Neural progenitor cell (in vitro differentiated cells): ENCODE measurements around the gene RACGAP1. TPM values are rescaled to one million over a fixed set of nuclear protein-coding genes. Genes with fewer than 3 reads are reported as not detected.

Experiments
- DNase-seq: peaks from one replicate; pipeline ENCODE4 v3.0.0-alpha.2; 2016; ENCODE audit warnings: low spot score
- H2AFZ ChIP-seq: fragments of 200-600 bp; sonication (generic); replicated peaks from 2 replicates; pipeline ENCODE4 v1.6.1; 2016; ENCODE audit warnings: antibody characterized with exemption
- H3F3A ChIP-seq: fragments of 200-600 bp; sonication (generic); 2 replicates; pipeline ENCODE4 v1.6.1; 2016; ENCODE audit warnings: antibody characterized with exemption, low read depth
- H3K27ac ChIP-seq: fragments of 200-600 bp; sonication (generic); 2 replicates; pipeline ENCODE4 v1.5.1; 2016; ENCODE audit warnings: mild to moderate bottlenecking
- H3K27me3 ChIP-seq: fragments of 200-600 bp; sonication (generic); 2 replicates; pipeline ENCODE4 v1.6.1; 2016; ENCODE audit warnings: mild to moderate bottlenecking, moderate library complexity
- H3K36me3 ChIP-seq: fragments of 200-600 bp; sonication (generic); 2 replicates; pipeline ENCODE4 v1.5.1; 2016
- H3K4me1 ChIP-seq: fragments of 200-600 bp; sonication (generic); 2 replicates; pipeline ENCODE4 v1.6.1; 2016; ENCODE audit warnings: mixed run types
- H3K4me2 ChIP-seq: fragments of 200-600 bp; sonication (generic); 2 replicates; pipeline ENCODE4 v1.6.1; 2016
- H3K4me3 ChIP-seq: fragments of 200-600 bp; sonication (generic); 2 replicates; pipeline ENCODE4 v1.5.1; 2016
- H3K79me2 ChIP-seq: fragments of 200-600 bp; sonication (generic); 2 replicates; pipeline ENCODE4 v1.6.1; 2016; ENCODE audit warnings: low read depth
- H3K9ac ChIP-seq: fragments of 200-600 bp; sonication (generic); 2 replicates; pipeline ENCODE4 v1.6.1; 2016
- H3K9me3 ChIP-seq: fragments of 200-600 bp; sonication (generic); 2 replicates; pipeline ENCODE4 v1.5.1; 2016; ENCODE audit warnings: low read depth
- H4K20me1 ChIP-seq: fragments of 200-600 bp; sonication (generic); 2 replicates; pipeline ENCODE4 v1.6.1; 2016; ENCODE audit warnings: low read depth
- H3K27ac Mint-ChIP-seq: 3 replicates; pipeline ENCODE4 v1.8.0; 2021; ENCODE audit warnings: mixed read lengths
- H3K27me3 Mint-ChIP-seq: 2 replicates; pipeline ENCODE4 v1.8.0; 2022; ENCODE audit warnings: low read depth, mild to moderate bottlenecking, inconsistent platforms, moderate library complexity, mixed read lengths; ENCODE audit not compliant: insufficient read depth
- H3K36me3 Mint-ChIP-seq: 3 replicates; pipeline ENCODE4 v1.8.0; 2021; ENCODE audit warnings: mixed read lengths
- H3K4me1 Mint-ChIP-seq: 3 replicates; pipeline ENCODE4 v1.8.0; 2021; ENCODE audit warnings: mixed read lengths
- H3K4me3 Mint-ChIP-seq: 3 replicates; pipeline ENCODE4 v1.8.0; 2021; ENCODE audit warnings: mild to moderate bottlenecking, moderate library complexity, mixed read lengths
- H3K9me3 Mint-ChIP-seq: 3 replicates; pipeline ENCODE4 v1.8.0; 2020; ENCODE audit warnings: mixed read lengths
- EZH2 ChIP-seq: fragments of 200-600 bp; sonication (generic); IDR thresholded peaks from 2 replicates; pipeline ENCODE4 v1.6.1; 2017; ENCODE audit warnings: antibody characterized with exemption, mild to moderate bottlenecking, moderate library complexity
- EZH2phosphoT487 ChIP-seq: fragments of 200-600 bp; sonication (generic); IDR thresholded peaks from 2 replicates; pipeline ENCODE4 v1.6.1; 2017; ENCODE audit warnings: antibody characterized with exemption
- total RNA-seq: library from RNA; depleted of rRNA; stranded (reverse); fragments of >200 nt; gene quantifications from 2 replicates; pipeline ENCODE4 v1.2.3, GENCODE V29; 2015; ENCODE audit warnings: low replicate concordance
- TF ChIP-seq, protein P1 (sequence below): fragments of 200-600 bp; sonication (generic); IDR thresholded peaks from 2 replicates; pipeline ENCODE4 v1.5.1; 2017; ENCODE audit warnings: antibody characterized with exemption, mild to moderate bottlenecking

The RACGAP1 gene
- total RNA-seq, 1 donor from 2014 or later = 149 TPM

DNA sequence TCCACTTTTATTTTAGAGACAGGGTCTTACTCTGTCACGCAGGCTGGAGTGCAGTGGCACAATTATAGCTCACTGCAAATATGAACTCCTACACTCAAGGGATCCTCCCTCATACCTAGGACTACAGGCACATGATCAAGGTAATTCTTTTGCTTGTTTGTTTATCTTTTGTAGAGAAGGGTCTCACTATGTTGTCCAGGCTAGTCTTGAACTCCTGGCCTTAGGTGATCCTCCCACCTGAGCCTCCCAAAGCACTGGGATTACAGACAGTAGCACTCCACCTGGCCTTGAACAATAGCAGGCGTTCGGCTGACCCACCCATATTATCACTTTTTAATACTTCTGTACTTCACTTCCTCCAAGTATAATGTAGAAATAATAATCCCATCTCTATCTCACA is 1.4 kb upstream of the RACGAP1 start:
- Histone ChIP-seq H3K4me1 (peaks cover 7% of the 10 kb centered on the region), H3K27ac (no peak overlapping the region), H3K9me3 (no peaks in the 10 kb centered on the region), H3K27me3 (peaks cover 3% of the 10 kb centered on the region), H3K4me2 (no peak overlapping the region), H3K36me3 (no peaks in the 10 kb centered on the region), H4K20me1 (peaks cover 22% of the 10 kb centered on the region), H2AFZ (no peak overlapping the region), H3F3A (peaks cover 14% of the 10 kb centered on the region), H3K4me3 (no peak overlapping the region), H3K9ac (no peak overlapping the region), H3K79me2 (peaks cover 36% of the 10 kb centered on the region)
- H3K27me3 Mint-ChIP-seq = peaks cover 2% of the 10 kb centered on the region
- peaks cover 25% of the 10 kb centered on the region for H3K4me1 Mint-ChIP-seq
- peaks cover 8% of the 10 kb centered on the region for H3K36me3 Mint-ChIP-seq
- H3K4me3 Mint-ChIP-seq = no peak overlapping the region
- H3K9me3 Mint-ChIP-seq = no peaks in the 10 kb centered on the region
- no peak overlapping the region for H3K27ac Mint-ChIP-seq
- DNase-seq = no peak
- TF ChIP-seq EZH2 = no peak
- TF ChIP-seq, protein P1, sequence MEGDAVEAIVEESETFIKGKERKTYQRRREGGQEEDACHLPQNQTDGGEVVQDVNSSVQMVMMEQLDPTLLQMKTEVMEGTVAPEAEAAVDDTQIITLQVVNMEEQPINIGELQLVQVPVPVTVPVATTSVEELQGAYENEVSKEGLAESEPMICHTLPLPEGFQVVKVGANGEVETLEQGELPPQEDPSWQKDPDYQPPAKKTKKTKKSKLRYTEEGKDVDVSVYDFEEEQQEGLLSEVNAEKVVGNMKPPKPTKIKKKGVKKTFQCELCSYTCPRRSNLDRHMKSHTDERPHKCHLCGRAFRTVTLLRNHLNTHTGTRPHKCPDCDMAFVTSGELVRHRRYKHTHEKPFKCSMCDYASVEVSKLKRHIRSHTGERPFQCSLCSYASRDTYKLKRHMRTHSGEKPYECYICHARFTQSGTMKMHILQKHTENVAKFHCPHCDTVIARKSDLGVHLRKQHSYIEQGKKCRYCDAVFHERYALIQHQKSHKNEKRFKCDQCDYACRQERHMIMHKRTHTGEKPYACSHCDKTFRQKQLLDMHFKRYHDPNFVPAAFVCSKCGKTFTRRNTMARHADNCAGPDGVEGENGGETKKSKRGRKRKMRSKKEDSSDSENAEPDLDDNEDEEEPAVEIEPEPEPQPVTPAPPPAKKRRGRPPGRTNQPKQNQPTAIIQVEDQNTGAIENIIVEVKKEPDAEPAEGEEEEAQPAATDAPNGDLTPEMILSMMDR = no peak
- no peak for TF ChIP-seq EZH2phosphoT487

DNA sequence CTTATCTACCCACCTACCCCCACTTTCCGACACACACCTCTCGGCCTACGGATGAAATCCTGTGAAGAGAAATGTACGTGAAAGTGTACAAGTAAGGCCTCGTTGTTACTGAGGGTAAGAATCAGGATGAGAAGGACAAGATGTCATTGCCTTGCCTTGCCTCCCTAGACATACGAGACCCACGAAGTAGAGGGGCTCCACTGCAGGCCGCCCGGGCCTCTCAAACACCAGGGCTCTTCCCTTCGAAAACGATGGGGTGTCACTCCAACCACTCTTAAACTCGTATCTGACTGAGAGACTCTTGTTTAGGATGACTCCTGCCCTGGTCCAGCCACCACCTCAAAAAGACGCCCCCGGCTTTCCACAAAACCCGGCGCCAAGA is 498 bp downstream of the RACGAP1 start:
- TF ChIP-seq, protein P1 = no peak
- TF ChIP-seq EZH2phosphoT487 (no peak), EZH2 (no peak)
- peak overlapping the region; percentile 65 for H2AFZ ChIP-seq
- no peaks in the 10 kb centered on the region for H3K9me3 Mint-ChIP-seq

DNA sequence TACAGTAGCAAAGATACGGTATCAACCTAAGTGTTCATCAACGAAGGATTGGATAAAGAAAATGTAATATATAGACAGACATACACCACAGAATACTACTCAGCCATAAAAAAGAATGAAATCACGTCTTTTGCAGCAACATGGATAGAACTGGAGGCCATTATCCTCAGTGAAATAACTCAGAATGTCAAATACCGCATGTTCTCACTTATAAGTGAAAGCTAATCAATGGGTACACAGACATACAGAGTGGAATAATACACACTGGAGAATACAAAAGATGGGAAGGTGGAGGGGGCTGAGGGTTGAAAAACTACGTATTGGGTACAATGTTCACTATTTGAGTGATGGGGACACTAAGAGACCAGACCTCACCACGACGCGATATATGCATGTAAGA is 1.1 kb downstream of the RACGAP1 start:
- H3K4me2 ChIP-seq = peak overlapping the region; percentile 87
- H3K27ac ChIP-seq = no peak overlapping the region
- no peak for DNase-seq
- no peaks in the 10 kb centered on the region for H3K27me3 ChIP-seq
- Mint-ChIP-seq H3K4me1 (peaks cover 33% of the 10 kb centered on the region), H3K27ac (peak overlapping the region; percentile 99), H3K36me3 (peaks cover 11% of the 10 kb centered on the region), H3K9me3 (no peaks in the 10 kb centered on the region), H3K4me3 (peak overlapping the region; percentile 99), H3K27me3 (no peaks in the 10 kb centered on the region)
- H3K79me2 ChIP-seq = peaks cover 61% of the 10 kb centered on the region
- peaks cover 44% of the 10 kb centered on the region for H4K20me1 ChIP-seq
- peak overlapping the region; percentile 97 for H3K4me3 ChIP-seq
- no peaks in the 10 kb centered on the region for H3K36me3 ChIP-seq
- H3K4me1 ChIP-seq = peaks cover 7% of the 10 kb centered on the region
- no peaks in the 10 kb centered on the region for H3K9me3 ChIP-seq
- no peak overlapping the region for H2AFZ ChIP-seq
- peak overlapping the region; percentile 57 for H3K9ac ChIP-seq
- TF ChIP-seq, protein P1 = no peak
- no peak for TF ChIP-seq EZH2
- no peak for TF ChIP-seq EZH2phosphoT487
- H3F3A ChIP-seq = peaks cover 14% of the 10 kb centered on the region

More for the DNA sequence above, 498 bp downstream of the RACGAP1 start:
- Histone ChIP-seq H3K9me3 (no peaks in the 10 kb centered on the region), H3K79me2 (peaks cover 55% of the 10 kb centered on the region), H3K9ac (peak overlapping the region; percentile 57), H3K4me3 (peak overlapping the region; percentile 97), H3F3A (peaks cover 14% of the 10 kb centered on the region), H3K4me2 (peak overlapping the region; percentile 87), H4K20me1 (peaks cover 39% of the 10 kb centered on the region), H3K27me3 (no peaks in the 10 kb centered on the region), H3K4me1 (peaks cover 7% of the 10 kb centered on the region), H3K27ac (no peak overlapping the region), H3K36me3 (no peaks in the 10 kb centered on the region)
- H3K4me1 Mint-ChIP-seq = peaks cover 33% of the 10 kb centered on the region
- peaks cover 11% of the 10 kb centered on the region for H3K36me3 Mint-ChIP-seq
- H3K27me3 Mint-ChIP-seq = no peaks in the 10 kb centered on the region
- DNase-seq = no peak
- H3K27ac Mint-ChIP-seq = peak overlapping the region; percentile 99
- H3K4me3 Mint-ChIP-seq = peak overlapping the region; percentile 99
